Adrenal gland (tissue), 5 donors: Measurements from ENCODE around the gene UBQLN4.
A peak's percentile ranks its signal among the peaks of the same experiment; 100 is the strongest.

Experiments used
- CTCF ChIP-seq, 6 experiments: fragments of 450-650 bp in 4 of 6; fragments of 200-600 bp in 2 of 6; sonication (generic) in 1 of 6; IDR thresholded peaks; 1 replicate in 5 of 6; 2 replicates in 1 of 6; pipeline versions ENCODE4 v1.5.1 to v1.8.0; 2016 to 2021; ENCODE audit warnings: antibody characterized with exemption in 6 of 6, mild to moderate bottlenecking in 2 of 6, moderate library complexity in 1 of 6
- POLR2A ChIP-seq, 2 donors: fragments of 450-650 bp; IDR thresholded peaks; one replicate each; pipeline ENCODE4 v1.6.1; 2017; ENCODE audit warnings: antibody characterized with exemption in 2 of 2, mild to moderate bottlenecking in 2 of 2, moderate library complexity in 1 of 2
- donor health status: DM: no; HTN: no; CAD: no.

GRCh38 chr1:156054500-156055280 is 1.1 kb upstream of the UBQLN4 start, which contains the start of gene LAMTOR2:
- TF ChIP-seq CTCF (IDR thresholded peaks at IDR 0.05) (no peak), POLR2A (IDR thresholded peaks at IDR 0.05) (peak in 1 of 2 donors; percentile 54)
